ENCODE results near the gene ABCA2. TPM values are rescaled to one million over a fixed set of nuclear protein-coding genes. Genes with fewer than 3 reads are reported as not detected.

The ABCA2 gene
- total RNA-seq, 1 experiment from 2014 or later = 22.4 TPM

DNA sequence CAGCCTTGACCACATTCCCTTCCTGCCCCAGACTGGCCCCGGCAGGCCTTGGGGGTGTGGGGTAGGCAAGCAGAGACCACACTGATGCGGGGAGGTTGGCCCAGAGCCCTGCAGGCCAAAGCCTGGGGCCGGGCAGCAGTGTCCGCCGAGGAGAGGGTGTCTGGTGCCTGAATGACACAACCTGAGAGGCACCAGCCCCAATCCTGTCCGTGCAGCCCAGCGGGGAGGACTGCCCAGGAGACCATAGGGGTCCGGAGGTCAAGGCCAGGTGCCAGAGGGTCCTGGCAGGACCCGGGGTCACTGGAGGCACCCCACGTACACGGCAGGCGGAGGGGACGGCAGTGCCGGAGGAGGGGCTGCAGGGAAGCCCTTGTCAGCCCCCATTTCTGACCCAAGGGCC, 56.3 kb downstream of the ABCA2 start:
- H3K9ac ChIP-seq (ENCODE audit: extremely low read depth, insufficient read length, low read length) = no peak overlapping the region
- no peak overlapping the region for H3K27ac ChIP-seq (ENCODE audit: insufficient read length, low read depth, low read length)
- no peak overlapping the region for H4K91ac ChIP-seq (ENCODE audit: insufficient read length, low read depth, low read length)
- H3K79me1 ChIP-seq (ENCODE audit: insufficient read depth, low read depth, low read length, poor library complexity, severe bottlenecking) = no peaks in the 10 kb centered on the region
- no peak overlapping the region for H2AK5ac ChIP-seq (ENCODE audit: insufficient read length, low read length)
- peaks cover 4% of the 10 kb centered on the region for H3K27me3 Mint-ChIP-seq (ENCODE audit: low read depth)
- H4K20me1 ChIP-seq (ENCODE audit: control insufficient read depth, insufficient read depth, insufficient read length) = no peaks in the 10 kb centered on the region
- no peak overlapping the region for H3K4me3 Mint-ChIP-seq
- no peak overlapping the region for H2BK120ac ChIP-seq (ENCODE audit: low read depth, low read length, poor library complexity, severe bottlenecking)
- H3K14ac ChIP-seq (ENCODE audit: insufficient read depth, low read length) = no peak overlapping the region; the same call in 1 of the 2 replicates
- H3K27ac Mint-ChIP-seq = no peak overlapping the region
- no peak for DNase-seq
- H3K79me2 ChIP-seq (ENCODE audit: insufficient read depth, low read length) = no peaks in the 10 kb centered on the region
- H3K56ac ChIP-seq (ENCODE audit: insufficient read length, low read depth, low read length) = no peak overlapping the region
- WGBS (ENCODE audit: extremely low coverage, insufficient read length, low lambda C conversion rate) = no CpG with 5 or more reads among the region's 14 CpGs
- TF ChIP-seq, protein P1, sequence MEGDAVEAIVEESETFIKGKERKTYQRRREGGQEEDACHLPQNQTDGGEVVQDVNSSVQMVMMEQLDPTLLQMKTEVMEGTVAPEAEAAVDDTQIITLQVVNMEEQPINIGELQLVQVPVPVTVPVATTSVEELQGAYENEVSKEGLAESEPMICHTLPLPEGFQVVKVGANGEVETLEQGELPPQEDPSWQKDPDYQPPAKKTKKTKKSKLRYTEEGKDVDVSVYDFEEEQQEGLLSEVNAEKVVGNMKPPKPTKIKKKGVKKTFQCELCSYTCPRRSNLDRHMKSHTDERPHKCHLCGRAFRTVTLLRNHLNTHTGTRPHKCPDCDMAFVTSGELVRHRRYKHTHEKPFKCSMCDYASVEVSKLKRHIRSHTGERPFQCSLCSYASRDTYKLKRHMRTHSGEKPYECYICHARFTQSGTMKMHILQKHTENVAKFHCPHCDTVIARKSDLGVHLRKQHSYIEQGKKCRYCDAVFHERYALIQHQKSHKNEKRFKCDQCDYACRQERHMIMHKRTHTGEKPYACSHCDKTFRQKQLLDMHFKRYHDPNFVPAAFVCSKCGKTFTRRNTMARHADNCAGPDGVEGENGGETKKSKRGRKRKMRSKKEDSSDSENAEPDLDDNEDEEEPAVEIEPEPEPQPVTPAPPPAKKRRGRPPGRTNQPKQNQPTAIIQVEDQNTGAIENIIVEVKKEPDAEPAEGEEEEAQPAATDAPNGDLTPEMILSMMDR (conservative IDR thresholded peaks at IDR 0.05) = no peak
- no peak overlapping the region for H3K4ac ChIP-seq (ENCODE audit: low read depth, low read length)
- H4K8ac ChIP-seq (replicated peaks; ENCODE audit: insufficient read length, low read depth, low read length) = no peak overlapping the region
- H3T11ph ChIP-seq (ENCODE audit: low read length) = no peak overlapping the region
- H2BK5ac ChIP-seq (ENCODE audit: insufficient read length, low read length) = no peak overlapping the region
- H3K36me3 Mint-ChIP-seq (ENCODE audit: insufficient read depth in 1 of 3, low read depth in 3 of 3) = no peaks in the 10 kb centered on the region
- no peak overlapping the region for H2BK15ac ChIP-seq (ENCODE audit: low read depth, low read length)
- no peak overlapping the region for H3K23ac ChIP-seq (ENCODE audit: insufficient read length, low read depth, low read length)
- H3K18ac ChIP-seq (ENCODE audit: insufficient read length, low read depth, low read length) = no peak overlapping the region
- 0 out of 4 replicates have a peak, but pooled peaks cover 0 to 2% of the 10 kb centered on the region in 2 experiments for H3K4me1 Mint-ChIP-seq
- no peak overlapping the region for H2BK20ac ChIP-seq (ENCODE audit: low read depth, low read length, poor library complexity, severe bottlenecking)
- no peak overlapping the region for H4K5ac ChIP-seq (ENCODE audit: insufficient read length, low read depth, low read length)
- no peak overlapping the region for H2BK12ac ChIP-seq (ENCODE audit: insufficient read length, low read depth, low read length)
- H3K4me2 ChIP-seq (ENCODE audit: insufficient read depth, insufficient read length, low read length) = no peak overlapping the region
- no peaks in the 10 kb centered on the region for H3K9me3 Mint-ChIP-seq
- H3K4me1 ChIP-seq (ENCODE audit: insufficient read depth, low read length) = no peaks in the 10 kb centered on the region
- no peaks in the 10 kb centered on the region for H3K23me2 ChIP-seq (ENCODE audit: insufficient read length, low read depth, low read length, poor library complexity, severe bottlenecking)
- H2AFZ ChIP-seq (ENCODE audit: low read length) = no peak overlapping the region
- no peaks in the 10 kb centered on the region for H3K27me3 ChIP-seq (ENCODE audit: insufficient read depth, low read length)
- H3K9me3 ChIP-seq (ENCODE audit: control insufficient read depth, low read depth, low read length) = no peaks in the 10 kb centered on the region

Data from H9 (cell line).